Measurements from ENCODE around the gene ZC3H18.

ZC3H18 gene

DNA sequence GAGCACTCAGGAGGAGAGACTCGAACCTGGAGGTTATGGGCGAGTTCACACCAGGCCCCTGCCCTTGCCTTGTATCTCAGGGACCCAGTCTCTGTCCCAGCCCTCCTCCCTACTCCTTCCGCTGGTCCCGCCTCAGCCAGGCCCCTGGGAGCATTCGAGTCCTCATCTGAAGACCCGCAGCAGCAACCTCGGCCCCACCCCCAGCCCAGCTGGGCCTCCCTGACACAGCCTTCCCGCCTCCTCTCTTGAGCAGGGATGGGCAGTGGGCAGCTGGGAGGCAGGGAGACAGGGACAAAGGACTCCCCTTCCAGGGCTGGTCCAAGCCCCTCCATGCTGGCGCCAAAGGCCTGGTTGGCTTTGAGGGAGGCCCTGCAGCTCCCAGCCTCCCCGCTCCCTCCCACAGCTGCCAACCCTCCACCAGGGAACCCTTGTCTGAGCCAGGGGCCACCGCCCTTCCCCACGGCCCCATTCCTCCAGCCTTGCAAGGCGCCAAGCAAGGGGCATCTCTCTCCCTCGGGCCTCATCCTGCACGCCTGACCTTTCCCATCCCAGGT is 15.4 kb upstream of the ZC3H18 start:
- DNase-seq (no peak), ATAC-seq (no peak)
- Mint-ChIP-seq H3K27me3 (peaks cover 34% of the 10 kb centered on the region), H3K4me3 (no peak overlapping the region), H3K27ac (no peak overlapping the region), H3K9me3 (peaks cover 0 to 15% of the 10 kb centered on the region in 2 donors), H3K4me1 (peaks cover 18% of the 10 kb centered on the region)

DNA sequence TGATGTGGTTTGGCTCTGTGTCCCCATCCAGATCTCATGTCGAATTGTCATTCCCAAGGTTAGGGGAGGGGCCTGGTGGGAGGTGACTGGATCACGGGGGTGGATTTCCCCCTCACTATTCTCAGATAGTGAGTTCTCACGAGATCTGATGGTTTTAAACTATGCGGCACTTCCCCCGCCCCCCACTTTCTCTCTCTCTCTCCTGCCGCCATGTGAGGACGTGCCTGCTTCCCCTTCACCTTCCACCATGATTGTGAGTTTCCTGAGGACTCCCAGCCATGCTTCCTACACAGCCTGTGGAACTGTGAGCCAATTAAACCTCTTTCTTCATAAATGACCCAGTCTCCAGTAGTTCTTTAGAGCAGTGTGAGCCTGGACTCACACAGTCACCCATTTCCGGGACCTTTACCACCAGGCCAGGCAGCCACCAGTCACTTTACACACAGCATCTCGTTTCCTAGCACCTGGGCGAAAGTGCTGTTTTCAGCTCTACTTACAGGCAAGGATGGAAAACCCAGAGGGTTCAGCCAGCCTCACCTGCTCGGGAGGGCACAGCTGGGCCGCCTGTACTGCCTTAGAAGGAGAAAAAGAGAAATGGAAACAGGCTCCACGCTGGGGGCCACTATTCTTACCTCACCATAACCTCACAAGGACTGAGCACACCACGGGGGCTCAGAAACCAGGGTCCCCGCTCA is 13.8 kb upstream of the ZC3H18 start:
- no peak overlapping the region for H3K4me3 Mint-ChIP-seq
- H3K4me1 Mint-ChIP-seq, result peaks cover 8% of the 10 kb centered on the region
- ATAC-seq (no peak), DNase-seq (no peak)
- no peak overlapping the region for H3K27ac Mint-ChIP-seq
- peaks cover 0 to 15% of the 10 kb centered on the region in 2 donors for H3K9me3 Mint-ChIP-seq
- H3K27me3 Mint-ChIP-seq, result peaks cover 40% of the 10 kb centered on the region

DNA sequence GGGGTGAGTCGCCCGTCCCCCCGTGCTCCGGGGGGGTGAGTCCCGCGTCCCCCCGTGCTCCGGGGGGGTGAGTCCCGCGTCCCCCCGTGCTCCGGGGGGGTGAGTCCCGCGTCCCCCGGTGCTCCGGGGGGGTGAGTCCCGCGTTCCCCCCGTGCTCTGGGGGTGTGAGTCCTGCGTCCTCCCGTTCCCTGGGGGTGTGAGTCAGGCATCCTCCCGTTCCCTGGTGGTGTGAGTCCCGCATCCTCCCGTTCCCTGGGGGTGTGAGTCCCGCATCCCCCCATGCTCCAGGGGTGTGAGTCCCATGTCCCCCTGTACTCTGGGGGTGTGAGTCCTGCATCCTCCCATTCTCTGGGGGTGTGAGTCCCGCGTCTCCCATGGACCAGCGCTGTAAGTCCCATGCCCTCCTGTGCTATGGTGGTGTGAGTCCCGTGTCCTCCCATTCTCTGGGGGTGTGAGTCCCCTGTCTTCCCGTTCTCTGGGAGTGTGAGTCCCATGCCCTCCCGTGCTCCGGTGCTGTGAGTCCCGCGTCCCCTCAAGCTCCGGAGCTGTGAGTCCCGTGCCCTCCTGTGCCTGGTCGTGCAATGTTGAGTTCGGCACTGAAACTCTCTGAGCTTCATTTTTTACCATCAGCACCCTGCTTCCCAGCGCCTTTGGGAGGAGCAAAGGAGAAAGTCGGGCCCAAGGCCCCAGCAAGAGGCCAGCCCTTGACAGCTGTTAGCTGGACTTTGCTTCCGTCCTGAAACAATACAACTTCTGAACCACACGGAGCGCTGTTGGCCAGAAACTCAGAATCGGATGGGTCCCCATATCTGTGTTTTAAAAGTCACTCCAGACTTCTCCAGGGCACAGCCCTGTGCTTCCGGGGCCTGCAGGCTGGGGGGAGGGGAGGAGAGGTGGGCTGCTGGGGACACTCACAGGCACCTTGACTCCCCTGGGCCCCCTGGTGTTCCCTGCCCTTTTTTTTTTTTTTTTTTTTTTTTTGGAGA is 11.5 kb upstream of the ZC3H18 start:
- Mint-ChIP-seq H3K4me3 (no peak overlapping the region), H3K27me3 (peaks cover 41% of the 10 kb centered on the region), H3K4me1 (peaks cover 5% of the 10 kb centered on the region), H3K9me3 (peaks cover 0 to 15% of the 10 kb centered on the region in 2 donors), H3K27ac (no peak overlapping the region)
- DNase-seq (no peak), ATAC-seq (peak; percentile 60)

- DNase-seq, result no peak
- no peak overlapping the region for H3K27ac Mint-ChIP-seq
- no peak overlapping the region for H3K4me3 Mint-ChIP-seq
- no peak for ATAC-seq
- H3K27me3 Mint-ChIP-seq, result peaks cover 41% of the 10 kb centered on the region
- H3K4me1 Mint-ChIP-seq, result peaks cover 10% of the 10 kb centered on the region
- peaks cover 0 to 15% of the 10 kb centered on the region in 2 donors for H3K9me3 Mint-ChIP-seq
These were observed 9.3 kb upstream of the ZC3H18 start for GRCh38 chr16:88560714-88561484.

DNA sequence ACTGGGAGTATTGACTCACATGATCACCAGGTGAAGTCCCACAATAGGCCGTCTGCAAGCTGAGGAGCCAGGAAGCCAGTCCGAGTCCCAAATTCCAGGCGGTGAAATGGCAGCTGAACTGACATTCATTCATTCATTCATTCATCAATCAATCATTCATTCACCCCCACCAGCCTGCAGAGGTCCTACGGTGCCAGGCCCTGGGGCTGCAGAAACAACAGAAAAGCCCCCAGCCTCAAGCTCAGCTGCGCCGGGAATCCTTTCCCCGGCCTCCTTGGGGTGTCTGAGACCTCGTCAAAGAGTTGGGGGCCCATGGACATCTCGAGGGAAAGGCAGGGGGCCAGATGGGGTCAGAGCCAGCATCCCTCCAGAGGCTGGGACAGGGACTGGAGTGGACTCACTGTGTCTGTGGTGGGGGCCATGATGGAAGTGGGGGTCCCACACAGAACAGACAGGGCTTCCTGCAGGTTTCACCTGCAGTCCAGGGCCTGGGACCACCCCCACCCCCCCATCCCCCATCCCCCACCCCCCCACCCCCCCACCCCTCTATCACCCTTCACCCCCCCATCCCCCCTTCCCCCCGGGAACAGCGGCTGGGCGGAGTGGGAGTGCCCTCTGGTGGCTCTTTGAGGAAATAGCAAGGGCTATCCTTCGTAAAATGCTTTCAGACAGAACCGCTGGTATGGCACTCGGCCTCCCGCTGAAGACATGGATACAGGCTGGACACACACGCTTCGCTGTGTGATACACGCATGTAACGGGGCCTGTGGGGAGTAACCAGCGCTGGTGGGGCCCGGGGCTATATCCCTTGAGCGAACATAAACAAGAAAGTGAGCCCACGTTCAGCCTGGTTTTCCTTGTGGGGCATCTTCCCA is 8.5 kb upstream of the ZC3H18 start:
- no peak overlapping the region for H3K27ac Mint-ChIP-seq
- H3K4me3 Mint-ChIP-seq, result peak overlapping the region in 1 of 2 donors; percentile 37
- peaks cover 18% of the 10 kb centered on the region for H3K4me1 Mint-ChIP-seq
- H3K27me3 Mint-ChIP-seq, result peaks cover 41% of the 10 kb centered on the region
- ATAC-seq (no peak), DNase-seq (peak in 1 of 2 donors; percentile 46)
- H3K9me3 Mint-ChIP-seq, result peaks cover 0 to 8% of the 10 kb centered on the region in 2 donors

DNA sequence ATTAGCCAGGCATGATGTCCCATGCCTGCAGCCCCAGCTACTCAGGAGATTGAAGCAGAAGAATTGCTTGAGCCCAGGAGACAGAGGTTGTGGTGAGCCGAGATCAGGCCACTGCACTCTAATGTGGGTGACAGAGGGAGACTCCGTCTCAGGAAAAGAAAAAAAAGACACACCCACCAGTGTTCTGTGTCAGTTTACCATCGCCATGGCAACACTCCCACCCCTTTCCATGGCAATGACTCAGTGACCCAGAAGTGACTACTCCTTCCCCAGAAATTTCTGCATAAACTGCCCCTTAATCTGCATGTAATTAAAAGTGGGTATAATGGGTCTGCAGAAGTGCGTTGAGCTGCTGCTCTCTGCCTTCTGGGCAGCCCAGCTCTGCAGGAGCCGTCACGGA is 4.0 kb upstream of the ZC3H18 start:
- H3K9me3 Mint-ChIP-seq, result no peaks in the 10 kb centered on the region
- peak; percentile 31 to 76 for DNase-seq
- ATAC-seq, result peak; percentile 47

GRCh38 chr16:88568710-88569613 is 1.2 kb upstream of the ZC3H18 start:
- Mint-ChIP-seq H3K27me3 (no peaks in the 10 kb centered on the region), H3K27ac (peak overlapping the region; percentile 86 to 92), H3K4me3 (peak overlapping the region; percentile 93 to 96), H3K4me1 (peaks cover 53% of the 10 kb centered on the region), H3K9me3 (no peaks in the 10 kb centered on the region)
- no peak for DNase-seq
- no peak for ATAC-seq

More for the DNA sequence above, 4.0 kb upstream of the ZC3H18 start:
- Mint-ChIP-seq H3K27ac (no peak overlapping the region), H3K4me3 (no peak overlapping the region), H3K4me1 (peaks cover 36% of the 10 kb centered on the region), H3K27me3 (peaks cover 6% of the 10 kb centered on the region)

GRCh38 chr16:88569614-88569984 is 604 bp upstream of the ZC3H18 start:
- H3K4me1 Mint-ChIP-seq, result peaks cover 53% of the 10 kb centered on the region
- H3K4me3 Mint-ChIP-seq, result peak overlapping the region; percentile 93 to 96
- DNase-seq, result no peak
- H3K27ac Mint-ChIP-seq, result peak overlapping the region; percentile 86 to 92
- no peaks in the 10 kb centered on the region for H3K27me3 Mint-ChIP-seq
- ATAC-seq, result peak; percentile 52
- H3K9me3 Mint-ChIP-seq, result no peaks in the 10 kb centered on the region

- DNase-seq (peak in 1 of 2 donors; percentile 31), ATAC-seq (peak; percentile 54)
- H3K9me3 Mint-ChIP-seq, result no peaks in the 10 kb centered on the region
- peaks cover 50% of the 10 kb centered on the region for H3K4me1 Mint-ChIP-seq
- peak overlapping the region; percentile 33 to 83 for H3K27ac Mint-ChIP-seq
- no peaks in the 10 kb centered on the region for H3K27me3 Mint-ChIP-seq
- H3K4me3 Mint-ChIP-seq, result peak overlapping the region; percentile 86 to 89
These were observed 489 bp downstream of the ZC3H18 start for GRCh38 chr16:88570691-88571092.

DNA sequence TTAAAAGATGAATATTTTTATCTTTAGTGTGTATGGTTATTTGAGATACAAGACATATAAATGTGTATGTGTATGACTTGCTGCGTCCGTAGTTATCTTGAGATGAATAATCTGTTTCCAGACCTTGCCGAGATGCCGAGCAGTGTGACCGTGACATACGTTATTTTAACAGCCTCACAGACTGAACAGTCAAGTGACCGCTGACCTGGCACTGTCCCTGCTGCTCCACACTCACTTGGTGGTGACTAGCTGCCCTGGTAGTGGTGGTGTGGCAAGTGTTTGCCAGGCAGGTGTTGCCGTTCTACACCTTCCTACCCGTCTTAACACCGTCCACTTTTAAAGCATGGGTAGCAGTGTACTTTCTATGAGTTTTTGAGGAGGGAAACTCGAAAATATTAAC is 5.0 kb downstream of the ZC3H18 start:
- Mint-ChIP-seq H3K4me1 (peaks cover 62% of the 10 kb centered on the region), H3K4me3 (no peak overlapping the region), H3K9me3 (no peaks in the 10 kb centered on the region), H3K27me3 (no peaks in the 10 kb centered on the region), H3K27ac (no peak overlapping the region)
- no peak for ATAC-seq
- no peak for DNase-seq

GRCh38 chr16:88576307-88576706 is 6.1 kb downstream of the ZC3H18 start:
- Mint-ChIP-seq H3K4me1 (peaks cover 68% of the 10 kb centered on the region), H3K9me3 (no peaks in the 10 kb centered on the region), H3K27me3 (no peaks in the 10 kb centered on the region), H3K4me3 (no peak overlapping the region), H3K27ac (peak overlapping the region in 1 of 2 donors; percentile 34)
- DNase-seq (no peak), ATAC-seq (no peak)

- Mint-ChIP-seq H3K27ac (peak overlapping the region; percentile 54 to 66), H3K4me1 (peaks cover 68% of the 10 kb centered on the region), H3K4me3 (no peak overlapping the region), H3K9me3 (no peaks in the 10 kb centered on the region), H3K27me3 (no peaks in the 10 kb centered on the region)
- no peak for ATAC-seq
- no peak for DNase-seq
These were observed 7.0 kb downstream of the ZC3H18 start for GRCh38 chr16:88577166-88577565.

DNA sequence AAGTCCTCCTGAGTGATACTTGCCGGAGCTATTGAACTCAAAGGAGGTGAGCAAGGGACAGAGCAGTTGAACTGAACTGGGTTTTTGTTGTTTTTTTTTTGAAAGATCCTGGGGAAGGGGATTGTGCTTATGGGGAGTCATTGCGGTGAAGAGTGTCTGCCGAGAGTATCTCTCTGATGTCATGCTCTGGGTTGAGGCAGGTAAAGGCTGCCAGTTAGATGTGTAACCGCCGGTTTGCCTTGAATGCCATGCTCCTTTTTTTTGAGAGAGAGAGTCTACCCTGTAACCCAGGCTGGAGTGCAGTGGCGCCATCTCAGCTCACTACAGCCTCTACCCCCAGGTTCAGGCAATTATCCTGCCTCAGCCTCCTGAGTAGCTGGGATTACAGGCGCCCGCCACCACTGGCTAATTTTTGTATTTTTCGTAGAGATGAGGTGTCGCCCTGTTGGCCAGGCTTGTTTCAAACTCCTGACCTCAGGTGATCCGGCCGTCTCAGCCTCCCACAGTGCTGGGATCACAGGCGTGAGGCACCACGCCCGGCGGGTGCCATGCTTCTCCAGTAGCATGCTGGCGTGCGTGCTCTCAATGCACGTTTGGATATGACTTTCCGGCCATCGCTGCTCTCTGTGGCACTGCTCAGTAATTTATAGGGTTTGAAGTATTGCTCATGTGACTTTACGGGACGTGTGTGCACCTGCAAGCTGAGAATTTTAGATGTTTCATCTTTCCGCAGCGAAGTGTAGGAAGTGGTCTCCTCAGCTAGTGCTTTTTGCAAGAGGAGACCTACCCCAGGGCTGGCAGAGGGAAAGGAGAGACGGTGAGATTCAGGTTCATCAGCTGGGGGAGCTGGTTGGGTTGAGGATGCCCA is 8.5 kb downstream of the ZC3H18 start:
- H3K4me3 Mint-ChIP-seq, result peak overlapping the region; percentile 4 to 31
- no peaks in the 10 kb centered on the region for H3K27me3 Mint-ChIP-seq
- ATAC-seq (peak; percentile 58), DNase-seq (no peak)
- no peaks in the 10 kb centered on the region for H3K9me3 Mint-ChIP-seq
- peaks cover 70% of the 10 kb centered on the region for H3K4me1 Mint-ChIP-seq
- peak overlapping the region; percentile 25 to 56 for H3K27ac Mint-ChIP-seq
